ENCODE data around the gene PNLIPRP1. TPM values are rescaled to one million over a fixed set of nuclear protein-coding genes. Genes with fewer than 3 reads are reported as not detected.

The PNLIPRP1 gene
- total RNA-seq, 1 donor from 2014 or later = not detected

- Mint-ChIP-seq H3K9me3 (peaks cover 5% of the 10 kb centered on the region), H3K36me3 (ENCODE audit: low read depth) (no peaks in the 10 kb centered on the region), H3K27me3 (ENCODE audit: low read depth) (no peaks in the 10 kb centered on the region), H3K27ac (ENCODE audit: unreplicated experiment) (no peak overlapping the region), H3K4me3 (no peak overlapping the region), H3K4me1 (no peaks in the 10 kb centered on the region)
- no peak for DNase-seq (ENCODE audit: low read depth, low spot score)
- no peak for TF ChIP-seq CTCF (conservative IDR thresholded peaks at IDR 0.05)
These were observed 833 bp upstream of the PNLIPRP1 start for GRCh38 chr10:116589926-116590325.

- H3K4me1 Mint-ChIP-seq = no peaks in the 10 kb centered on the region
- no peaks in the 10 kb centered on the region for H3K36me3 Mint-ChIP-seq (ENCODE audit: low read depth)
- H3K9me3 Mint-ChIP-seq = no peaks in the 10 kb centered on the region
- no peak overlapping the region for H3K27ac Mint-ChIP-seq (ENCODE audit: unreplicated experiment)
- H3K27me3 Mint-ChIP-seq (ENCODE audit: low read depth) = no peaks in the 10 kb centered on the region
- no peak for DNase-seq (ENCODE audit: low read depth, low spot score)
- no peak overlapping the region for H3K4me3 Mint-ChIP-seq
- no peak for TF ChIP-seq CTCF (conservative IDR thresholded peaks at IDR 0.05)
These were observed 2.5 kb downstream of the PNLIPRP1 start for GRCh38 chr10:116593139-116593740.

DNA sequence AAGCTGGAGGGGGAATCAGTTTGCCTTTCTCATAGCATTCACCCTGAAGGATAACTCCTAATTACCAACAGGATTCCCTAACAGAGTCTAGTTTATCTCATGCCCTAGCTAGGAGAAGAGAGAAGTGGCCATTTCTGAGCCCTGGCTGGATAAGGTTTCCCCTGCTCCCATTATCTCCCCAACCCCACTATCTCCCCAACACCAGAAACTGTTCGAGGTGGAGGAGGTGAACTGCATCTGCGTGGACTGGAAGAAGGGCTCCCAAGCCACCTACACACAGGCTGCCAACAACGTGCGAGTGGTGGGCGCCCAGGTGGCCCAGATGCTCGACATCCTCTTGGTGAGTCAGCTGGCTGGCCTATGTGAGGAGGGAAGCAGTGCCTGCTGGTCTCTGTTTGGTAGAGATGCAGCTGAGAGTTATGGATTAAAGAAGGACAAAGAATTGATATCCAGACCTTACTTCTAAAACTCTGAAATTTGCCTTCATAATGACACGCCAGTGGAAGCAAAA, 3.8 kb downstream of the PNLIPRP1 start:
- H3K27me3 Mint-ChIP-seq (ENCODE audit: low read depth) = peaks cover 3% of the 10 kb centered on the region
- H3K36me3 Mint-ChIP-seq (ENCODE audit: low read depth) = no peaks in the 10 kb centered on the region

DNA sequence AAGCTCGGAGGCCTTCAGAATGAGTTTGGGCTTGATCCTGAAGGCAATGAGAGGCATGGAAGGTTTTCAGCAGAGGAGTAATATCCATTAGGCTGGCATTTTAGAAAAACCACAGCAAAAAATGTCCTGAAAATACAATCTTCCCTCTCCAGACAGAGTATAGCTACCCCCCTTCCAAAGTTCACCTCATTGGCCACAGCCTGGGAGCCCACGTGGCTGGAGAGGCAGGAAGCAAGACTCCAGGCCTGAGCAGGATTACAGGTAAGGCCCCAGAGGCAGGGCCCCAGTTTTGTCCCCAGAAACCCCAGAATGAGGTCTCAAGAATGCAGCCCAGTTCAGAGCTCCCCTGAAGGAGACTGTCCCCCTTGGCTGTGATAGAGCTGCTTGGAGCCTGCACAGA, 5.3 kb downstream of the PNLIPRP1 start:
- no peak for DNase-seq (ENCODE audit: low read depth, low spot score)
- TF ChIP-seq CTCF (conservative IDR thresholded peaks at IDR 0.05) = no peak
- Mint-ChIP-seq H3K27ac (ENCODE audit: unreplicated experiment) (no peak overlapping the region), H3K4me3 (no peak overlapping the region), H3K4me1 (no peaks in the 10 kb centered on the region), H3K36me3 (ENCODE audit: low read depth) (no peaks in the 10 kb centered on the region), H3K9me3 (no peaks in the 10 kb centered on the region), H3K27me3 (ENCODE audit: low read depth) (peaks cover 6% of the 10 kb centered on the region)

More for the DNA sequence above, 3.8 kb downstream of the PNLIPRP1 start:
- TF ChIP-seq CTCF (conservative IDR thresholded peaks at IDR 0.05) = no peak
- Mint-ChIP-seq H3K9me3 (no peaks in the 10 kb centered on the region), H3K27ac (ENCODE audit: unreplicated experiment) (no peak overlapping the region), H3K4me3 (no peak overlapping the region), H3K4me1 (no peaks in the 10 kb centered on the region)
- no peak for DNase-seq (ENCODE audit: low read depth, low spot score)

DNA sequence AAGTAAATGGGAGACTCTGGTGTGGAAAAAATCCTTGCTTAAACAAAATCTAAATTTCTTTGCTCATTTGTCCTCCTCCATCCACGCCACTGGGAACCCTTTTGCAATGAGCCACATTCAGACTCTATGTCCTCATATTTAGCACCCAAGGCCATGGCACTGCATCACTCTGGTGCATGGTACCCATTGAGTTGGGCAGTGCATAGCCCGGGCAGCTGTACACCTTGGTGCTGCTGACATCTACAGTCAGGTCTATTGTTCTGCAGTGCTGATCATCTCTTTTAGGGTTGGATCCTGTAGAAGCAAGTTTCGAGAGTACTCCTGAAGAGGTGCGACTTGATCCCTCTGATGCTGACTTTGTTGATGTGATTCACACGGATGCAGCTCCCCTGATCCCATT, 6.8 kb downstream of the PNLIPRP1 start:
- H3K4me3 Mint-ChIP-seq = no peak overlapping the region
- no peaks in the 10 kb centered on the region for H3K9me3 Mint-ChIP-seq
- H3K27me3 Mint-ChIP-seq (ENCODE audit: low read depth) = peaks cover 6% of the 10 kb centered on the region
- TF ChIP-seq CTCF (conservative IDR thresholded peaks at IDR 0.05) = no peak
- no peak overlapping the region for H3K27ac Mint-ChIP-seq (ENCODE audit: unreplicated experiment)
- no peaks in the 10 kb centered on the region for H3K4me1 Mint-ChIP-seq
- no peaks in the 10 kb centered on the region for H3K36me3 Mint-ChIP-seq (ENCODE audit: low read depth)
- DNase-seq (ENCODE audit: low read depth, low spot score) = no peak

All from neural crest cell (in vitro differentiated cells).